Right renal cortex interstitium (tissue), 3 donors: ENCODE results near the gene ABCG1. TPM values are rescaled to one million over a fixed set of nuclear protein-coding genes. Genes with fewer than 3 reads are reported as not detected.
"Not testable (repeated sequence)": the region's sequence is repeated elsewhere in the genome, so short reads cannot be mapped to it uniquely, and the experiment has no call there.

ENCODE experiments used
- DNase-seq, 3 donors: peaks; one replicate each; pipeline ENCODE4 v3.0.0-alpha.2; 2013; ENCODE audit warnings: low read depth in 3 of 3, low spot score in 2 of 3
- polyA plus RNA-seq, 3 donors: library from polyadenylated mRNA; unstranded; fragments of 120-200 nt; gene quantifications; one replicate each; pipeline ENCODE4 v1.2.1, GENCODE V29; 2013; ENCODE audit not compliant: insufficient read length in 3 of 3

The ABCG1 gene
- 10 to 100 TPM in 1 of 3 donors, 1 to 10 TPM in 2; 8.7 to 11.3 (median 9.8) TPM for polyA plus RNA-seq

DNA sequence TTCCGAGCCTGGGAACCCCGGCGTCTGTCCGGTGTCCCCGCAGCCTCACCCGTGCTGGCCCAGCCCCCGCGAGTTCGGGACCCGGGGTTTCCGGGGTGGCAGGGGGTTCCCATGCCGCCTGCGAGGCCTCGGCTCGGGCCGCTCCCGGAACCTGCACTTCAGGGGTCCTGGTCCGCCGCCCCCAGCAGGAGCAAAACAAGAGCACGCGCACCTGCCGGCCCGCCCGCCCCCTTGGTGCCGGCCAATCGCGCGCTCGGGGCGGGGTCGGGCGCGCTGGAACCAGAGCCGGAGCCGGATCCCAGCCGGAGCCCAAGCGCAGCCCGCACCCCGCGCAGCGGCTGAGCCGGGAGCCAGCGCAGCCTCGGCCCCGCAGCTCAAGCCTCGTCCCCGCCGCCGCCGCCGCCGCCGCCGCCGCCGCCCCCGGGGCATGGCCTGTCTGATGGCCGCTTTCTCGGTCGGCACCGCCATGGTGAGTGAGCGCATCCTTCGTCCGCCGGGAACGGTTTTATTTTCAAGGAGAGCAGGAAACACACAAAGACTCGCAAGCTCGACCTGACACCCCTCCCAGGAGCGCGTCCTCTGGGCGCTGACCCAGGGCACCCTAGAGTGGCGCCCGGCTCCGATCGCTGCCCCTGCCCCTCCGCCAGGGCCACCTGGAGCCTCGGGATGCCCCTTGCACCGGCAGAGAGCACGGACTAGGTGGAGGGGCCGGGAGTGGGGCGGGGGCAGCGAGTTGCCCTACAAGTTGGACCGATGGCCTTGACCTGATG, at the start of gene ABCG1:
Gene ABCG1, plus strand, starts transcription at position 305 of the 770 bp plus-strand sequence. Its CDS starts 123 bp downstream, at position 428.
- DNase-seq: no peak

DNA sequence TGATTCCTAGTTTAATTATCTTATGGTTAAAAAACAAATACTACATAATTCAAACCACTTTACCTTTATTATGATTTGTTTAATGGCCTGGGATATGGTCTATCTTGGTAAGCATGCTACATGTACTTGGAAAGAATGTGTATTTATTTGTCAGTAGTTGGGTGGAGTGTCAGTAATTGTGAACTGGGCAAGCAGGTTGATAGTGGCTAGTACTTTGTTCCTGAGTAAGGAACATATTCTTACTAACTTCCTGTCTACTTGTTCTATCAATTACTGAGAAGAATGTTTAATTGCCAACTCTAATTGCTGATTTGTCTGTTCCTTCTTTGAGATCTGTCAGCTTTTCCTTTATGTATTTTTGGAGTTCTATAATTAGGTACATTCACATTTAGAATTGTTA, 49.2 kb upstream of the ABCG1 start:
- no peak for DNase-seq

DNA sequence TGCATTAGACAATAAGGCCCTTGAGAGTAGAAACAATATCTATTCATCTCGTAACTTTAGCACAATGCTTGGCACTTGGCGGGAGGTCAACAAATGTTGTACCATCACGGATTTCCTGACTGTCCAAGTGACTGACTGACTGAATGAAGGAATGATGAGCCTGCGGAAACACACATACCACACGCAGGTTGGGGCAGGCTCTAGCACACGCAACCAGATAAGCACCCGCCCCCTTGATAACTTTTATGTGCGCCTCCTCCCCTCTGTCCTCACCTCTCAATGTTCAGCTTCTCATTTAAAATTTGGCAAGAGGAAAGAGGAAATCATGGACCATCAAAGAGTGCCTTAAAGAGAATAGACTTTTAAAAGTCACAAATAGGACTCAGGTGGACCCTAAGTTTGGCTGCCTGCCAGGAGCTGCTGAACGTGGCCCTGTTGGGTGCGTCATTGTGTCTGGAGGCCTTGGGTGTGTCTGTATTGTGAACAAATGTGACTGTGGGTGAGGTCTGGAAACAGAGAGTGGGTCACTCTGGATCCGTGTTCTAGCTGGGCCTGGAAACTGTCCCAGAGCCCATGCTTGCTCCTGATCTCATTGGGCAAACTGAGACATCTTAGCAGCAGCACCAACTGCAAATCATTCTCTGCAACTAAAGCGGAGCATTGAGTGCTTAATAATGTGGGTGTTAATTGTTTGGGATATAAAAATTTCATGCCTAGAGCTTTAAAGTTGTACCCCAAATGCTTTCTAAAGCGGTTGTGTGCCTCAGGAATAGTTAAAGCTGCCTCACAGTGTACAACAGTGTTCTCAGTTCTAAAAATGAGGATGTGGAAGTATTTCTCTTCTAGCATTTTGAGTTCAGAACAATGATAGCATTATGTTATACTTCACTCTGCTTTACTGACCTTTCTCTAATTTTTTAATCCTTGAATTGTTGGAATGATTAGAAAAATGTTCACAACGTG, 47.6 kb upstream of the ABCG1 start:
- no peak for DNase-seq

DNA sequence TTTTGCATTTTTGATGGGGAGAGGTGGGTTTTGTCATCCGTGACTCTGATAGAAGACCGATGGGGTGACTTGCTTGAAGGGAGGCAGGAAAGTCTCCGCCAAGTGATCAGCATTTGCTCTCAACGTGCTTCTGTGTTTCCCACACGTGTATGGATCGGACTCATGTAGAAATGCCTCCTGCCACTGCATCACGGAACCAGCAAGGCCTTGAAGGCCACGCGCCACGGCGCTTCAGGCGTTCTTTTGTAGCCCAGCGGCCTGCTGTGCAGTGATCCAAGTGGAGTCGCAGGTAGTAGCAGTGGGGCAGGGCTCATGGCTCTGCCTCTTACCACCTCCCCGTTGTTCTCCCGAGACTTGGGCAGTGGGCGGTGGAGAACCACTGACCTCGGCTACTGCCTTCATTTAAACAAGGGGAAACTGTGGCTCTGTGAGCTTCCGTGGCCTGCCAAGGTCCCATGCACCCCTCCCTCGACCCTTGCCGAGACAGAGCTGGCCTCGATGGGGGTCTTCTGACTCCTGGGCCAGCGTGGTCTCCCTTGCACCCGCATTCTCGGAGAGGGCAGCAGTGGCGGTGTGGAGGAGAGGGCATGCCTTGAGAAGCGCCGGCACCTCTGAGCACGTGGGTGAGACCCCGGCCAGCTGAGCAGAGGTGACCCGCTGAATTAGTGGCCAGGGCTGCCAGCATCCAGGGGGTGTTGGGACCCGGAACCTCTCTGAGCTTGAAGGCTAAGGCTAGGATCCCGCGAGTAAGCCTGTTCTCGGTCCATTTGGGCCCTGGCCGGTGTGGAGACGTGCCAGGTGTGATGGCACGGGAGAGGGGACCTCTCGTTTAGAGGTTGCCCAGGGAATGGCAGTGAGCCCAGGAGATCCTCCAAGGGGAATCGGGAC, 46.1 kb upstream of the ABCG1 start:
- DNase-seq: no peak

DNA sequence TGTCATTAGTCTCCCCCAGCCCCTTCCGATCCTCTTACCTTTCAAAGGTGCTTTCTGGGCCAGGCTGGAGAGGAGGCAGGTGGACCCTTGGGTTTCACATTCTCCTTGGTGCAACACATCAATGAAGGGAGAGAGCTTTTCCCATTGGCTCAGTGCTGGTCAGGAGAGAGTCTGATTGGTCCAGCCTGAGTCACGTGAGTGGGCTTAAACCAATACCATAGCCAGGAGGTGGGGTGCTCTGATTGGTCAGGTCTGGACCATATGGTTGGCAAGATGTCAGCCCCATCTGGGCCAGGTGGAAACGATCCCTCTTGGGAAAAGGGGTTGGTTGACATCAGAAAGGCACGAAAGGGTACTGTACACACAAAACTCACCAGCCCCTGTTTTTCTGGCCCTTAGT, 44.8 kb upstream of the ABCG1 start:
- no peak for DNase-seq

DNA sequence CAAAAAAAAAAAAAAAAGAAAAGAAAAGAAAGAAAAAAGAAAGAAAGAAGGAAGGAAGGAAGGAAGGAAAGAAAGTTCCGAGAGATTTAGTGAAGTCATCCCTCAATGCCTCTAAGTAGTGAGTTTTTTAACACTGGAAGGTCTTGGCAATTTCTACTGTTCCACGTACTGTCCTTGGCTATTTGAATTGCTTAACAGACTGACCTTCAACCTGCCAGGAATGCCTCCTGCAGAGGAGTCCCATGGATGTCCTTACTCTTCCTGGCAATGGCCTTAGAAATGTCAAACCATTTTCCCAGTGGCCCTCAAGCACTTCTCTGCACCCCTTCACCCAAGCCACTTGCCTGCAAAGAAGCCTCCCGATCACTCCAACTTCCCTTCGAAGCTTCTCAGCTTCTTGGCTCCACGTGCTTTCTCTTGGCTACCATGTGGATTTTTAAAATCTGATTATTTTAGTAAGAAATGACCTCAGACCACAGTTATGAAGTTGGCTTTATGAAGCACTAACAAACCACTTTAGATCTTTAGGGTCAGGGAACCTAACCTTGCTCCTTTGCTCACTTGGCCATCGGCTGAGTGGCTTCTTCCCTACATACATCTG, 43.7 kb upstream of the ABCG1 start:
- no peak for DNase-seq

DNA sequence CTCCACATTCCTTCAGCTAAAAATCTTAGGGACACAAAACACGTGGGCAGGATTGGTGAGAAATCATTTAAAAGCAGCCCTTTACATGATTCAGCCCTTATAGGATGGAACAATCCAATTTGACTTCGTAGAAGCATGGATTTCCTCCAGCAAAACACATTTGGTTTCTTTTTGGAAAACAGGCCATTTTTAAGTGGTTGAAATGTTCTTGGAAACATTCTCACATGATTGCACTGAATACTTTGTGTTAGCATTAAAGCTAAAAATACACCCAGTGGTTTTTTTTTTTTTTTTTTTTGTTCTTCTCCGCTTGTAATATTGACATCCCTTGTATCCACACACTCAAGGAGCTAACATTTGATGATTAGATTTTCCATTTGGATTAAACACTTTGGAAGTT, 42.1 kb upstream of the ABCG1 start:
- no peak for DNase-seq

DNA sequence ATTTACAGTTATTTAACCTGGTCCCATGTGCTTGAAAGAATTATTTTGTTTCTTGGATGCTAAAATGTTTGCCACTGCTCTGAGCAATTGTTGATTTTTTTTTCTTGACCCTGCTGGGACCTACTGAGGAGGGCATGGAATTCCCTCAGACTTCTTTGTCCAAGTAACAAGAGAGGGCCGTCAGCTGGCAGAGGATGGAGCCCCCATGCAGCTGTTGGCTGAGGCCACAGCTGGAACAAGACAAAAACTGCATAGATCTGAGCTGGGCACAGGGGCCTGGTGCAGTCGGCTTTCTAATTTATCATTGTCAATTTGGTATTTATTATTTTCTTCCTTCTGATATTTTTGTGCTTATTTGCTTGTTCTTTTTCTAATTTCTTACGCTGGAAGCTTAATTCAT, 39.6 kb upstream of the ABCG1 start:
- no peak for DNase-seq

DNA sequence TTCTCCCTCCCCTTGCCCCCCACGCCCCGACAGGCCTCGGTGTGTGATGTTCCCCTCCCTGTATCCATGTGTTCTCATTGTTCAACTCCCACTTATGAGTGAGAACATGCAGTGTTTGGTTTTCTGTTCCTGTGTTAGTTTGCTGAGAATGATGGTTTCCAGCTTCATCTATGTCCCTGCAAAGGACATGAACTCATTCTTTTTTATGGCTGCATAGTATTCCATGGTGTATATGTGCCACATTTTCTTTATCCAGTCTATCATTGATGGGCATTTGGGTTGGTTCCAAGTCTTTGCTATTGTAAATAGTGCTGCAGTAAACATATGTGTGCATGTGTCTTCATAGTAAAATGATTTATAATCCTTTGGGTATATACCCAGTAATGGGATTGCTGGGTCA, 38.9 kb upstream of the ABCG1 start:
- not testable (repeated sequence) for DNase-seq

DNA sequence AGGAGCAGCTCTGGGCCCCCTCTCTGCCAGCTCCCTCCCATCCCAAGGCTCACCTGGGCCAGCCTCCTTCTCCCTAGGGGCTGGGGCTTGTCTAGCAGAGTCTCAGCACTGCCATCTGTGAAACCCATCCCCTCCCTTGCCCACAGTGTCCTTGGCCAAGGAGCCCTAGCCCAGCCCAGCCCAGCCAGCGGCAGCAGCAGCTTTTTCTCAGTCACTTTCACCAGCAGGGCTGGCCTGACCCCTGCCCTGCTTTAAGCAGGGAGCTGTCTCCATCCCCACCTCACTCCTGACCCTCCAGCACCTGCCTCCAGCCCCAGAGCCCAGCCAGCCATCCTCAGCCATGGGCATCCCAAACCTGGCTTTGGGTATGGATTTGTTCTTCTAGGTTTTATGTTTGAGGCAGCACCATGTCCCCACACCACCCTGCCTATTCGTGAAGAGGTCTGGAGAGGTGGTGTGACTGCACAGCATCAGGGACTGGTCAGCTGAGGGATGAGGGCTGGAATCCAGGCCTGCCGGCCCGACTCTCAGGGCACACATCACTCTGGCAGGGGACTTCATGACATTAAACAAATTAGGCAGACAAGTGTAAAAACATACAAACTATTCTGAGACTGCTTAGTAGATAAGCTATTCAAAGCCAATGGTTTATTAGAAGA, 36.1 kb upstream of the ABCG1 start:
- no peak for DNase-seq

DNA sequence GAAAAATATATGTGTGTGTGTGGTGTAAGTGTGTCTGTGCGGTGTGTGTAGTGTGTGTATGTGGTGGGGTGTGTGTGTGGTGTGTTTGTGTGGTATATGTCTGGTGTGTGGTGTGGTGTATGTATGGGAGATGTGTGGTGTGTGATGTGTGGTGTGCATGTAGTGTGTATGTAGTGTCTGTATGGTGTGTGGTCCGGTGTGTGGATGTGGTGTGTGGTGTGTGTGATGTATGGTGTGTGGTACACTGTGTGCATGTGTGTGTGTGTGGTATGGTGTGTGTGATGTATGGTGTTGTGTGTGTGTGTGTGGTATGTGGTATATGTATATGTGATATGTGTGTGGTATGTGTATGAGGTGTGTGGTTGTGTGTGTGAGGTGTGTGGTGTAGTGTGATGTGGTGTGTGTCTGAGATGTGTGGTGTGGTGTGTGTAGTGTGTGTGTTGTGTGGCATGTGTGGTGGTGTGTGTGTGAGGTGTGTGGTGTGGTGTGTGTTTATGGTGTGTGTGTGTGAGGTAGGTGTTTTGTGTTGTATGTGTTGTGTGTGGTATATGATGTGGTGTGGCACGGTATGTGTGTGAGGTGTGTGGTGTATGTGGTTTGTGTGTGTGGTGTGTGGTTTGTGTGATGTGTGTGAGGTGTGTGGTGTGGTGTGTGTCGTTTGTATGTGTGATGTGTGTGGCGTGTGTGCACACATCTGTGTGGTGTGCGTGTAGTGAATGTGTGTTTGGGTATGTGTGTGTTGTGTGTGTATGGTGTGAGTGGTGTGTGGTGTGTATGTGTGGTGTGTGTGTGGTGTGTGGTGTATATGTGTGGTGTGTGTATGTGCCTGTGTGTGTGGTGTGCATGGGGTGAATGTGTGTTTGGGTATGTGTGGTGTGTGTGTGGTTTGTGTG, 35.3 kb upstream of the ABCG1 start:
- no peak for DNase-seq

DNA sequence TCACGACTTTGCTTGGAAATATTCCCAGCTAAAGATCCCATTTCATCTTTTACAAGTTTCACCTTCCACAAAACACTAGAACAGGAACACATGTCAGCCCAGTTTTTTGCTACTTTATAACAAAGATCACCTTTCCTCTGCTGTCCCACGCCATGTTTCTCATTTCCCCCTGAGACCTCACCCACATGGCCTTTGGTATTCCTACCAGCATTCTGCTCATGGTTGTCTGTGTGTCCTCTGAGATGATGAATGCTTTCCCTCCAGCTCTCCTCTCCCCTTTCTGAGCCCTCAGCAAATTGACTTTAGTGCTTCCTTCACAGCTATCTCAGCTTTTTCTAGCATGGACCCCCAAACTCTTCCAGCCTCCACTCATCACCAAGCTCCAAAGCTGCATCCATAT, 32.3 kb upstream of the ABCG1 start:
- no peak for DNase-seq

DNA sequence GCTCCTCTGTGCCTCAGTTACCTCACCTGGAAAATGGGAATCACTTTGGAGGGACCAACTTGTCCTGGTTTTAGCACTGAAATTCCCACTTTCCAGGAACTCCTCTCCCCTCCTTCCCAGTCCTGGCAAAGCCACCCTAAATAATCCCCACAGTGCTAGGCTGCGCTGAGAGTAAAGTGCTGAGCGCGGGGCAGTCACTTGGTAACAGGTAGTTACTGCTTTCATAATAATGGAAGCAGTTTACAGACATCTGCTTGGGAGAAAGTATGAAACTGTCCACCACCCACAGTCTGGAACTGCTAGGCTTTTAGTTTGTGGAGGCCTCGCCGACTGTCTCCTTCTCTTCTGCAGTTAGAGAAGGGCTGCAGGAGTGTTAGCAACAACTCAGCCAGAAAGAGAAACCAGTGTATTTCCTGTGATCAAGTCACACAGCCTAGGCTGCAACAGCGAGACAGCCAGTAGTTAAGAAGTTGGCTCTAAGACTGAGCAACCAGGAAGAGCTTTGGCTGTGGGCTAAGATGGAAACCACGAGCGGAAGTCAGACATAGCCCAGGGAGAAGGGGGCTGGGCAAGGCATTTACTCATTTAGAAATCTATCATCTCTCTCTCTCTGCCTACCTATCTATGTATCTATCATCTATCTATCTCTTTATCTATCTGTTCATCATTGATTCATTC, 30.8 kb upstream of the ABCG1 start:
- DNase-seq: no peak

DNA sequence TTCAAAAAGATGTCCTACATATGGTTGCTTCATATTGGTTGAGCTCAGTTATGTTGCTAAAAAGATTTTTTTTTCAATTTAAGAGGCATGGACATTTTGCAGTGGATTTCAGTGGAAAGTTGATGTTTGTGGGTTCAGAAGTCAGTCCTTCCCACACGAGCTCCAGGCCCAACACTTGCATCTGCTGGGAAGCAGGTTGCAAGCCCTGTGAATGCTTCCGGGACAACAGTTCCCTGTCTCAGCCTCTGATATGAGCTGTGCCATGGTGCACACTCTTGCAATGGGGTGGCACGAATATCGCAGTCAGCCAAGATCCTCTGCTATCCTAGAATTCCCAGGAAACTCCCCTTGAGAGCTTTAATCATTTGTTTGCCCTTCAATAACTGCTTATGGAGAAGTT, 30.3 kb upstream of the ABCG1 start:
- no peak for DNase-seq

DNA sequence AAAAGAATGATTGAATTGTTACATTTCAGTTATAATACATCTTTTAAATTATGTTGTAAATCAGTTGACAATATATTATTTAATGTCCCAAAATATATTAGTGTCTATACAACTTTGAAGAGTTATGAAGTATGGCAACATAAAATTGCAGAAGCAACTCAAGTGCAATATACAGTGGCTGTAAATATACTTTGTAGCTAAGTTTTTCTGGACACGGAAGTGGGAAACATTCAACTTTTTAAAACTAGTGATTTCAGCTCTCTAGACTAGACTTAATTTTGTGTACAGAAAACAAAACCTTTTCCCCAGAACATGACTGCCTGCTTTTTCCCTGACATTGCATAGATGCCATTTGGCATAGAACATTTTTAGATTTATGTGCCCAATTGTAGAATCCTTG, 29.5 kb upstream of the ABCG1 start:
- no peak for DNase-seq

DNA sequence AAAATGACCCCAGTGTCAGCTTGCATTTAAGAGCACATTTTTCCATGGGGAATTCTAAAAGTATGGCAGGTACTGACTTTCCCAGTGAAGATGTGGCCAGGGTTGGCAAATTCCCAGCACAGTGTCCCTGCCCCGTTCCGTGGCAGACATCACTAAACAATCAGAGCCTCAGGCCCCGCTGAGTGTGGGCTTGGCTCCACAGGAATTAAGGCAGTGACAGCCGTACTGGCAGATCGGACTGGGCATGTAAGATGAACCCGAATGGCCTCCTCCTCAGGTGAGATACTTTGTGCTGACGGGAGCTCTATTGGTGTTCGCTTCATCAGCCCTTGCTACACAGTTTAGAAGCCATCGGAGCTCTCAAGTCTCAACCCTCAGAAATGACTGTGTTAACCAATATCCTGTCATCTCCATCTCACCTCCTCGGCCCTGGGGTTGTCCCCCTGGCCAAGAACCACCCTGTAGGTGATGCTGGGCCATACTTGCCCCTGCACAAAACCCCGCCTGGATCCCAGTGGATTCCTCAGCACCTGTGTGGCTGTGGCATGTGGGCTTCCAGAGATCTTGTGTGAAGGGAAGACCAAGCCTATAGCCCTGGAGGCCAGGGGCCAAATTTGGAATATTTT, 29.0 kb upstream of the ABCG1 start:
- DNase-seq: no peak

DNA sequence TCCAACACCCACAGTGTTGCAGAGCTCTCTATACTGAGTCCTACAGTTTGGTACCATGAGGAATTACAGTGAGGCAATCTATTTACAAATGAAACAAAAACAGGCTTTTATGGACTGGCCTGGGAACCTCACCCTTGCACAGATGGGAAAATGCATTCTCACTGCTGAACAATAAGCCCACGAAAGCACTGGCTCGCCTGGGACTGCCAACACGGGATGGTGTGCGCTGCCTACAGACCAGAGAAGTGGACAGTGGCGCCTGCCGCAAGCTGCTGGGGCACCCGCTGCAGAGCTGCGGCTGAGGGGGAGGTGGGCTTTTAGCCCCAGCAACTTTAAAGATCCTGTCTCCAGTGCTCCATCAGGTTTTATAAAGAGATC, 28.5 kb upstream of the ABCG1 start:
- DNase-seq: no peak

DNA sequence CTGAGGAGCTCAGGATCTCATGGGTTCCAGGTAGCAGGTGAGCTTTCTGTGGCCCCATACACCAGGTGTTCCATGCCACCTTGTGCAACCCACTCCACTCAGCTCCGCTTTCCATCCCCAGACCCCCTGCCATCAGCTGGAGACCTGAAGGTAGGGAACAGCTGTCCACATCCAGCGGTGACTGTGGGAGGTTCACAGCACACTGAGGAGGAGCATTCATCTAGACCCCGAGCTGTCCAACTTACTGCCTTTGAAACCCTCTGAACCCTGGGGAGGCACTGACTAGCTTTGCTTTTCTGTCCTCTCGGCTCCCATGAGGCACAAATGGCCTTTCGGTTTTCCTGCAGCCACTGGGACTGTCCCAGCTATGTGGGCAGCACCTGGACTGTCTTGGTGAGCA, 27.9 kb upstream of the ABCG1 start:
- DNase-seq: no peak
